ENCODE data around the gene EPS8L1. TPM values are rescaled to one million over a fixed set of nuclear protein-coding genes. Genes with fewer than 3 reads are reported as not detected.

The EPS8L1 gene
- polyA plus RNA-seq, 1 donor (not counting 4 experiments of a cell fraction or from before 2014, with no cell fraction given): 26.0 TPM

- peaks cover 18% of the 10 kb centered on the region for H3K4me1 ChIP-seq (ENCODE audit: control insufficient read depth, extremely low read depth, insufficient read depth, low read length)
- no peak for FAIRE-seq
- H4K20me1 ChIP-seq (ENCODE audit: control insufficient read depth, extremely low read depth, insufficient read depth, low read length): no peaks in the 10 kb centered on the region
- no peaks in the 10 kb centered on the region for H3K9me3 ChIP-seq (ENCODE audit: control insufficient read depth, low read depth, low read length)
- no peaks in the 10 kb centered on the region for H3K36me3 ChIP-seq (ENCODE audit: control insufficient read depth in 2 of 2, extremely low read depth in 1 of 2, insufficient read depth in 2 of 2, low read length in 2 of 2)
- H3K9me1 ChIP-seq (ENCODE audit: control insufficient read depth, extremely low read depth, insufficient read depth, low read length): no peaks in the 10 kb centered on the region
- TF ChIP-seq CTCF (optimal IDR thresholded peaks at IDR 0.05 in 1 of 3, IDR thresholded peaks at IDR 0.05 in 1 of 3, conservative IDR thresholded peaks at IDR 0.05 in 1 of 3; ENCODE audit: extremely low read depth in 1 of 3, insufficient read depth in 2 of 3, low read length in 3 of 3) (no peak), EZH2 (IDR thresholded peaks at IDR 0.05; ENCODE audit: low read length) (no peak)
- H3K27ac ChIP-seq (ENCODE audit: control insufficient read depth, insufficient read depth, low read length): no peak overlapping the region
- H3K4me2 ChIP-seq (ENCODE audit: control insufficient read depth, extremely low read depth, insufficient read depth, low read depth, low read length): no peak overlapping the region
- dilution Hi-C loops (cut with MboI; ENCODE audit: extremely low pct_ligation_motif_present, low sequenced_read_pairs): no loop called here
- H3K79me2 ChIP-seq (ENCODE audit: control insufficient read depth, insufficient read depth, low read length): peaks cover 10% of the 10 kb centered on the region
- H3K4me3 ChIP-seq (ENCODE audit: control insufficient read depth in 2 of 3, extremely low read depth in 1 of 3, insufficient read depth in 2 of 3, low read depth in 1 of 3, low read length in 3 of 3): no peak overlapping the region
- no peak for DNase-seq (ENCODE audit: low read depth, low spot score)
- H2AFZ ChIP-seq (ENCODE audit: control insufficient read depth, low read length): no peak overlapping the region
- H3K9ac ChIP-seq (ENCODE audit: control insufficient read depth, extremely low read depth, insufficient read depth, low read length): no peak overlapping the region
- H3K27me3 ChIP-seq (ENCODE audit: control insufficient read depth, extremely low read depth, insufficient read depth, low read length): peaks cover 25% of the 10 kb centered on the region
These were observed 9.5 kb upstream of the EPS8L1 start for GRCh38 chr19:55066107-55066709.

- H3K9me3 ChIP-seq (ENCODE audit: control insufficient read depth, low read depth, low read length): no peaks in the 10 kb centered on the region
- no peaks in the 10 kb centered on the region for H4K20me1 ChIP-seq (ENCODE audit: control insufficient read depth, extremely low read depth, insufficient read depth, low read length)
- TF ChIP-seq EZH2 (IDR thresholded peaks at IDR 0.05; ENCODE audit: low read length): no peak
- TF ChIP-seq CTCF (optimal IDR thresholded peaks at IDR 0.05 in 1 of 3, IDR thresholded peaks at IDR 0.05 in 1 of 3, conservative IDR thresholded peaks at IDR 0.05 in 1 of 3; ENCODE audit: extremely low read depth in 1 of 3, insufficient read depth in 2 of 3, low read length in 3 of 3): no peak
- no peak overlapping the region for H3K27ac ChIP-seq (ENCODE audit: control insufficient read depth, insufficient read depth, low read length)
- H3K27me3 ChIP-seq (ENCODE audit: control insufficient read depth, extremely low read depth, insufficient read depth, low read length): peaks cover 25% of the 10 kb centered on the region
- H3K9ac ChIP-seq (ENCODE audit: control insufficient read depth, extremely low read depth, insufficient read depth, low read length): no peak overlapping the region
- no peaks in the 10 kb centered on the region for H3K36me3 ChIP-seq (ENCODE audit: control insufficient read depth in 2 of 2, extremely low read depth in 1 of 2, insufficient read depth in 2 of 2, low read length in 2 of 2)
- H2AFZ ChIP-seq (ENCODE audit: control insufficient read depth, low read length): no peak overlapping the region
- H3K4me3 ChIP-seq (ENCODE audit: control insufficient read depth in 2 of 3, extremely low read depth in 1 of 3, insufficient read depth in 2 of 3, low read depth in 1 of 3, low read length in 3 of 3): no peak overlapping the region
- no peaks in the 10 kb centered on the region for H3K79me2 ChIP-seq (ENCODE audit: control insufficient read depth, insufficient read depth, low read length)
- dilution Hi-C loops (cut with MboI; ENCODE audit: extremely low pct_ligation_motif_present, low sequenced_read_pairs): no loop called here
- peaks cover 16% of the 10 kb centered on the region for H3K4me1 ChIP-seq (ENCODE audit: control insufficient read depth, extremely low read depth, insufficient read depth, low read length)
- no peaks in the 10 kb centered on the region for H3K9me1 ChIP-seq (ENCODE audit: control insufficient read depth, extremely low read depth, insufficient read depth, low read length)
- FAIRE-seq (no peak), DNase-seq (ENCODE audit: low read depth, low spot score) (no peak)
- no peak overlapping the region for H3K4me2 ChIP-seq (ENCODE audit: control insufficient read depth, extremely low read depth, insufficient read depth, low read depth, low read length)
These were observed 7.8 kb upstream of the EPS8L1 start for GRCh38 chr19:55067869-55068268.

All from keratinocyte (primary cell).